Measurements from ENCODE around the gene ATP5F1D.

DNA sequence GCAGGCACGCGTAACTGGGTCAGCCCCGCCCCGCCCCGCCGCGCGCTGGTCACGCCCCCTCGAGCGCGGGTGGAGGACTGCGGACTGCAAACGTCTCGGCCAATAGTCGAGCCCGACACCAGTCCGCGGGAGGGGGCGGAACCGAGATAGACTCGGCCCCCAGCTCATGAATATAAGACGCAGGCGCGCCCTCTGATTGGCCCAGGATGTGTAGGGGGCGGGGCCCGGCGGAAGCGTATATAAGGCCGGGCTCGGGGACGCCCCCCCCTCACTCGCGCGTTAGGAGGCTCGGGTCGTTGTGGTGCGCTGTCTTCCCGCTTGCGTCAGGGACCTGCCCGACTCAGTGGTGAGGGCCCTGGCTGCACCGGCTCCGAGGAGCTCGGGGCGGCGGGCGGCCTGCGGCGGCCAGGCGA, 27.5 kb downstream of the ATP5F1D start, which contains the start of gene CIRBP:
- TF ChIP-seq POLR2A (IDR thresholded peaks at IDR 0.05; ENCODE audit: low read depth, low read length): peak; percentile 98
- peak; percentile 99 for TF ChIP-seq POLR2AphosphoS5 (IDR thresholded peaks at IDR 0.05; ENCODE audit: low read depth, low read length)
- peak; percentile 93 for TF ChIP-seq POU2F2 (IDR thresholded peaks at IDR 0.05; ENCODE audit: low read depth, low read length)
- TF ChIP-seq SPI1 (IDR thresholded peaks at IDR 0.05; ENCODE audit: low read depth, low read length): no peak
- TF ChIP-seq TAF1 (IDR thresholded peaks at IDR 0.05; ENCODE audit: low read depth, low read length): peak; percentile 96
- peak; percentile 99 for TF ChIP-seq PAX5 (IDR thresholded peaks at IDR 0.05; ENCODE audit: insufficient read depth, low read length, severe bottlenecking)
